Neural progenitor cell (in vitro differentiated cells): ENCODE data around the gene ATXN1. TPM values are rescaled to one million over a fixed set of nuclear protein-coding genes. Genes with fewer than 3 reads are reported as not detected.

Experiments
- DNase-seq: peaks from one replicate; pipeline ENCODE4 v3.0.0-alpha.2; 2016; ENCODE audit warnings: low spot score
- H2AFZ ChIP-seq: fragments of 200-600 bp; sonication (generic); replicated peaks from 2 replicates; pipeline ENCODE4 v1.6.1; 2016; ENCODE audit warnings: antibody characterized with exemption
- H3F3A ChIP-seq: fragments of 200-600 bp; sonication (generic); 2 replicates; pipeline ENCODE4 v1.6.1; 2016; ENCODE audit warnings: antibody characterized with exemption, low read depth
- H3K27ac ChIP-seq: fragments of 200-600 bp; sonication (generic); 2 replicates; pipeline ENCODE4 v1.5.1; 2016; ENCODE audit warnings: mild to moderate bottlenecking
- H3K27me3 ChIP-seq: fragments of 200-600 bp; sonication (generic); 2 replicates; pipeline ENCODE4 v1.6.1; 2016; ENCODE audit warnings: mild to moderate bottlenecking, moderate library complexity
- H3K36me3 ChIP-seq: fragments of 200-600 bp; sonication (generic); 2 replicates; pipeline ENCODE4 v1.5.1; 2016
- H3K4me1 ChIP-seq: fragments of 200-600 bp; sonication (generic); 2 replicates; pipeline ENCODE4 v1.6.1; 2016; ENCODE audit warnings: mixed run types
- H3K4me2 ChIP-seq: fragments of 200-600 bp; sonication (generic); 2 replicates; pipeline ENCODE4 v1.6.1; 2016
- H3K4me3 ChIP-seq: fragments of 200-600 bp; sonication (generic); 2 replicates; pipeline ENCODE4 v1.5.1; 2016
- H3K79me2 ChIP-seq: fragments of 200-600 bp; sonication (generic); 2 replicates; pipeline ENCODE4 v1.6.1; 2016; ENCODE audit warnings: low read depth
- H3K9ac ChIP-seq: fragments of 200-600 bp; sonication (generic); 2 replicates; pipeline ENCODE4 v1.6.1; 2016
- H3K9me3 ChIP-seq: fragments of 200-600 bp; sonication (generic); 2 replicates; pipeline ENCODE4 v1.5.1; 2016; ENCODE audit warnings: low read depth
- H4K20me1 ChIP-seq: fragments of 200-600 bp; sonication (generic); 2 replicates; pipeline ENCODE4 v1.6.1; 2016; ENCODE audit warnings: low read depth
- H3K27ac Mint-ChIP-seq: 3 replicates; pipeline ENCODE4 v1.8.0; 2021; ENCODE audit warnings: mixed read lengths
- H3K27me3 Mint-ChIP-seq: 2 replicates; pipeline ENCODE4 v1.8.0; 2022; ENCODE audit warnings: low read depth, mild to moderate bottlenecking, inconsistent platforms, moderate library complexity, mixed read lengths; ENCODE audit not compliant: insufficient read depth
- H3K36me3 Mint-ChIP-seq: 3 replicates; pipeline ENCODE4 v1.8.0; 2021; ENCODE audit warnings: mixed read lengths
- H3K4me1 Mint-ChIP-seq: 3 replicates; pipeline ENCODE4 v1.8.0; 2021; ENCODE audit warnings: mixed read lengths
- H3K4me3 Mint-ChIP-seq: 3 replicates; pipeline ENCODE4 v1.8.0; 2021; ENCODE audit warnings: mild to moderate bottlenecking, moderate library complexity, mixed read lengths
- H3K9me3 Mint-ChIP-seq: 3 replicates; pipeline ENCODE4 v1.8.0; 2020; ENCODE audit warnings: mixed read lengths
- CTCF ChIP-seq: fragments of 200-600 bp; sonication (generic); IDR thresholded peaks from 2 replicates; pipeline ENCODE4 v1.5.1; 2017; ENCODE audit warnings: antibody characterized with exemption, mild to moderate bottlenecking
- EZH2 ChIP-seq: fragments of 200-600 bp; sonication (generic); IDR thresholded peaks from 2 replicates; pipeline ENCODE4 v1.6.1; 2017; ENCODE audit warnings: antibody characterized with exemption, mild to moderate bottlenecking, moderate library complexity
- EZH2phosphoT487 ChIP-seq: fragments of 200-600 bp; sonication (generic); IDR thresholded peaks from 2 replicates; pipeline ENCODE4 v1.6.1; 2017; ENCODE audit warnings: antibody characterized with exemption
- total RNA-seq: library from RNA; depleted of rRNA; stranded (reverse); fragments of >200 nt; gene quantifications from 2 replicates; pipeline ENCODE4 v1.2.3, GENCODE V29; 2015; ENCODE audit warnings: low replicate concordance

The ATXN1 gene
- total RNA-seq, 1 donor from 2014 or later, result 3.6 TPM

- Histone ChIP-seq H3K4me2 (no peak overlapping the region), H3K4me1 (peaks cover 3% of the 10 kb centered on the region), H3K79me2 (no peaks in the 10 kb centered on the region), H3K9ac (no peak overlapping the region), H3K27ac (no peak overlapping the region), H3K36me3 (no peaks in the 10 kb centered on the region), H2AFZ (no peak overlapping the region), H3K4me3 (no peak overlapping the region), H3K9me3 (no peaks in the 10 kb centered on the region), H3F3A (no peaks in the 10 kb centered on the region), H3K27me3 (no peaks in the 10 kb centered on the region), H4K20me1 (no peaks in the 10 kb centered on the region)
- Mint-ChIP-seq H3K9me3 (no peaks in the 10 kb centered on the region), H3K36me3 (no peaks in the 10 kb centered on the region), H3K27me3 (no peaks in the 10 kb centered on the region), H3K4me1 (no peaks in the 10 kb centered on the region), H3K27ac (no peak overlapping the region), H3K4me3 (no peak overlapping the region)
- TF ChIP-seq CTCF (no peak), EZH2phosphoT487 (no peak), EZH2 (no peak)
- no peak for DNase-seq
Measured at GRCh38 chr6:16572317-16572716, 188.9 kb downstream of the ATXN1 start.

- peaks cover 3% of the 10 kb centered on the region for H3K4me1 ChIP-seq
- no peaks in the 10 kb centered on the region for H4K20me1 ChIP-seq
- no peak overlapping the region for H3K27ac ChIP-seq
- H3K36me3 Mint-ChIP-seq, result no peaks in the 10 kb centered on the region
- H3K4me1 Mint-ChIP-seq, result no peaks in the 10 kb centered on the region
- TF ChIP-seq CTCF, result no peak
- TF ChIP-seq EZH2phosphoT487, result no peak
- TF ChIP-seq EZH2, result no peak
- H3K4me3 Mint-ChIP-seq, result no peak overlapping the region
- H3K27me3 ChIP-seq, result no peaks in the 10 kb centered on the region
- no peak overlapping the region for H2AFZ ChIP-seq
- no peaks in the 10 kb centered on the region for H3K9me3 Mint-ChIP-seq
- H3K9ac ChIP-seq, result no peak overlapping the region
- no peaks in the 10 kb centered on the region for H3F3A ChIP-seq
- H3K4me2 ChIP-seq, result no peak overlapping the region
- no peak overlapping the region for H3K4me3 ChIP-seq
- no peaks in the 10 kb centered on the region for H3K9me3 ChIP-seq
- H3K27me3 Mint-ChIP-seq, result no peaks in the 10 kb centered on the region
- H3K27ac Mint-ChIP-seq, result no peak overlapping the region
- H3K36me3 ChIP-seq, result no peaks in the 10 kb centered on the region
- DNase-seq, result no peak
- H3K79me2 ChIP-seq, result no peaks in the 10 kb centered on the region
Measured at GRCh38 chr6:16570946-16571345, 190.3 kb downstream of the ATXN1 start.

- Mint-ChIP-seq H3K4me1 (no peaks in the 10 kb centered on the region), H3K4me3 (no peak overlapping the region), H3K27me3 (no peaks in the 10 kb centered on the region), H3K36me3 (no peaks in the 10 kb centered on the region), H3K27ac (no peak overlapping the region), H3K9me3 (no peaks in the 10 kb centered on the region)
- H3K27me3 ChIP-seq, result no peaks in the 10 kb centered on the region
- H3K9me3 ChIP-seq, result no peaks in the 10 kb centered on the region
- DNase-seq, result no peak
- no peaks in the 10 kb centered on the region for H3F3A ChIP-seq
- H3K36me3 ChIP-seq, result no peaks in the 10 kb centered on the region
- no peaks in the 10 kb centered on the region for H4K20me1 ChIP-seq
- H3K4me1 ChIP-seq, result peaks cover 3% of the 10 kb centered on the region
- H3K4me2 ChIP-seq, result no peak overlapping the region
- H3K4me3 ChIP-seq, result no peak overlapping the region
- no peak overlapping the region for H2AFZ ChIP-seq
- no peak overlapping the region for H3K9ac ChIP-seq
- TF ChIP-seq EZH2phosphoT487 (no peak), CTCF (no peak), EZH2 (no peak)
- no peaks in the 10 kb centered on the region for H3K79me2 ChIP-seq
- H3K27ac ChIP-seq, result no peak overlapping the region
Measured at GRCh38 chr6:16570221-16570553, 191.1 kb downstream of the ATXN1 start.

- H3K4me3 Mint-ChIP-seq, result no peak overlapping the region
- no peak overlapping the region for H3K27ac Mint-ChIP-seq
- no peaks in the 10 kb centered on the region for H4K20me1 ChIP-seq
- H3K79me2 ChIP-seq, result no peaks in the 10 kb centered on the region
- no peak overlapping the region for H3K4me2 ChIP-seq
- no peaks in the 10 kb centered on the region for H3K9me3 ChIP-seq
- no peaks in the 10 kb centered on the region for H3K4me1 Mint-ChIP-seq
- no peak for TF ChIP-seq EZH2phosphoT487
- TF ChIP-seq EZH2, result no peak
- TF ChIP-seq CTCF, result no peak
- no peaks in the 10 kb centered on the region for H3K36me3 ChIP-seq
- no peak overlapping the region for H3K27ac ChIP-seq
- H3K9ac ChIP-seq, result no peak overlapping the region
- H3K4me3 ChIP-seq, result no peak overlapping the region
- H3F3A ChIP-seq, result no peaks in the 10 kb centered on the region
- H3K9me3 Mint-ChIP-seq, result no peaks in the 10 kb centered on the region
- H3K4me1 ChIP-seq, result peaks cover 3% of the 10 kb centered on the region
- DNase-seq, result no peak
- no peaks in the 10 kb centered on the region for H3K27me3 Mint-ChIP-seq
- no peak overlapping the region for H2AFZ ChIP-seq
- no peaks in the 10 kb centered on the region for H3K36me3 Mint-ChIP-seq
- no peaks in the 10 kb centered on the region for H3K27me3 ChIP-seq
Measured at GRCh38 chr6:16568128-16568527, 193.1 kb downstream of the ATXN1 start.
